ENCODE data around the gene AMPH.

Gene AMPH

DNA sequence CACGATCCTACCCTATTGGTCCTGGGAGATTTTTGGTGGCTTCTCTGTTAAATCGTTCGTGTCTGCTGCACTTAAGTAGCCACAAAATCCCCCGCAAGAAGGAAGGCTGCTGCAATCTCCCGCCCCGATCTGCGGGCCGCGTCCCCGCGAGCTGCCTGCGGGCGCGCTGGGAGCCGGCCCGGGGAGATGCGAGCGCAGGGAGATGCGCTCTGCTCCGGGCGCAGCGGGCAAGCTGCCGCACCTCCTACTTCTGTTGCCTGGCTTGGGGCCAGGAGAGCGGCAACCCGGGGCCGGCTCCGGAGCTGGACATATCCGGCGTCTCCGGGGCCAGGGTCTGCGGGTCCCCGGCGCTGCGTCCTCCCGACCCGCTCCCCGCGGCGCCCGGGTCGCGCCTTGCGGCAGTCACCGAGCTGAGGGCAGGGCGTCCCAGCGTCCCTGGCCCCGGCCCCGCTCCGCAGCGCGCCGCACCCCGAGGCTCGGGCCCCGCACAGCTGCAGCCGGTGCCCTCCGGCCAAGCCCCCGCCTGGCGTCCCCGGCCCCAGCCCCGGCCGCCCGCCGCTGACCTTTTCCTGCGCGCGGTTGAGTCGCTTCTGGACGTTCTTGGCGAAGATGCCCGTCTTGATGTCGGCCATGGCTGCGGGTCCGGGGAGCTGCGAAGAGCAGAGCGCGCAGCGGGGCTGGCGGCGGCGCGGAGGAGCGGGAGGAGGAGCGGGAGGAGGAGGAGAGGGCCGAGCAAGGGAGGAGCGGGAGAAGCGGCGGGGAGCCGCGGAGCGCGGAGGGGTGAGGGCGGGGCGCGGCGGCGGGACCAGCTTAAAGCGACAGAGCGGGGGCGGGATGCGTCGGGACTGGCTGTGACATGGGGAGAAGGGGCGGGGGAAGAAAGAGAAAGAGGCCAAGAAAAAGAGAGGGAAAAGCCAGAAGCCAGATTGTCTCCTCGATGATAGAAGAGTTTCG is at the start of gene AMPH:
Gene AMPH (minus strand): TSS at position 654 of the 954 bp plus-strand sequence. CDS start 22 bp downstream, at position 632.
- DNase-seq (ENCODE audit: low read depth): no peak

DNA sequence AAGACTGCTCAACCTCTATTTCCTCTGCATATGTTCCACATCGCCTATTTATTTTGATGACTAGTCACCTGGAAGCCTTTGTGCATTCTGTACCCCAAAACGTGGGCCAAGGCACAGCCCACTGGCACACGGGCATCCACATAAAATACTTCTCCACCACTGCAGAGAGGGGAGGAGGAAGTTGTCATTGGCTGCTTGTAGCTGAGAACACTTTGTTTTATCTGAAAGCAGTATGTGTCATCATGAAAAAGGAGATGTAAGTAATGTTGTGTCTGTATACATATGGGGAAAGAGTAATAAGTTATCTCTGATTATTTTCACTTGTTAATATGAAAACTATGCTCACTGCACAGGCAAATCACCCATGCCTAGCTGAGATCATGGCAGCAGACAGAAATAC is 48.2 kb upstream of the AMPH start:
- DNase-seq (ENCODE audit: low read depth): no peak

DNA sequence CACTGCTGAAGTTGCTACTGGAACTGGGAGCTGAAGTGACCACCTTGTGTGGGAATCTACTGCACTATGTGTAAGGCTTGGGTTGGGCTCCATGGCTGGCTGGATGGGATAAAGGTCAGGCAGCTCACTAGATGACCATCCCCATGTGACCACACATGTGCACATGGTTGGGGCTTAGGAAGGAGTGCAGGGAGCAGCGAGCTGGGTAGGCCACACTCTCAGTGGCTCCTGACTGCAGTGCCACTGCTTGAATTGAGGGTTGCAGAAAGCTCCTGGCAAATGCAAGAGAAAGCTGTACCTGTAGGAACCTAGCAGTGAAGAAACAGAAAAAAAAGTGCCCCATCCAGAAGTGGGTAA is 47.5 kb upstream of the AMPH start:
- no peak for DNase-seq (ENCODE audit: low read depth)

DNA sequence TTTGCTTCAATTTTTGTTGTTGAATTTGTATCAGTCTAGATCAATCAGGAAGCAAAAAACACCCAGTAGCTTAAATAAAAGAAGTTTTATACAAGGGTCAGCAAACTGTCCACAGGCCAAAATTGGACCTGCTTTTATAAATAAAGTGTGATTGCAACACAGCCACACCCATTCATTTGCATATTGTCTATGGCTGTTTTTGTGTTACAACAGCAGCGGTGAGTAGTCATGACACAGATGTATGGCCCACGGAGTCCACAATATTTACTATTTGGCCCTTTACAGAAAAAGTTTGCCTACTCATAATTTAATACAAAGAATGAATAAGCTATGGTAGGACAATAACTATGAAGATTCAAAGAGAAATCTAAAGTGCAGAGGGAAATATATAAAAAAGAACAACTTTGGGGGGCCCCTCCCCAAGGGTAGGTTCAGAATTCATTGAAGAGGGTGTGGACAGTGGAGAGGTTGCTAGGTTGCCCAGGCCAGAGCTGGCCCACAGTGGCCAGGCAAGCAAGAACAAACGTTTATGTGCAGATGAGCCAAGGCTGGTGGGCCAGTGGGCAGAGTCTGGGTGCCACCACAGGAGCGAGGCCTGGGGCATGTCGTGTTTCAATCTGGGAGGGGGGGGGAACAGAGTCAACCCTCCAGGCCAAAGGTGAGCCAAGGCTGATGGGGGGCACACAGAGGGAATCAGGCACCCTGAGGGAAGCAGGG is 47.0 kb upstream of the AMPH start:
- DNase-seq (ENCODE audit: low read depth): no peak

DNA sequence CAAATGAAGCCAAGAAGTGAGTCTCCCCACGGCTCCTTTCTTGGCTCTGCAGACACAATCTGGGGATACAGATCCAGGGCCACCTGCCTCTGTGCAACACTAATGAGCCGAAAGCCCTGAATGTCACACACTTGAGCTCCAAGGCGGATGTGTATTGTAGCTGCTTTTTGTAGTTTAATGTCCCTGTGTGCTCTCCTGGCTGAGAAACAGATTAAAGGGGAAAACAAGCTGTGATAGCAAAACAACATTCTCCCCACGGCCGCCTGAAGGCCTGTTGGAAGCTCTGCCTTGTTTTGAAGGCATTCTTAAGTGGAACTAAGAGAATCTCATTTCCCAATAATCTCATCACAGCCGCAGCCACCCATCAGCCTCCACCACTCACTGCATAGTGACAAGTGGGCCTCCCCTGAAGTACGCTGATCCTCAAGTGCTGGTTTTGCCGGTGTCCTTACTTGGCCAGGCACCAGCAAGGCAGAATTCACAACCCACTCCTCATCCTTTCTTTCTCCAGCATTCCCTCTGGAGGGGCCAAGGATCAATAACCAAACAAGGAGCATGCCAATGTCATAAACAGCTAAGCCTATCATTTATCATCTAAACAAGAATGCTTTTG is 44.4 kb upstream of the AMPH start:
- DNase-seq (ENCODE audit: low read depth): no peak

DNA sequence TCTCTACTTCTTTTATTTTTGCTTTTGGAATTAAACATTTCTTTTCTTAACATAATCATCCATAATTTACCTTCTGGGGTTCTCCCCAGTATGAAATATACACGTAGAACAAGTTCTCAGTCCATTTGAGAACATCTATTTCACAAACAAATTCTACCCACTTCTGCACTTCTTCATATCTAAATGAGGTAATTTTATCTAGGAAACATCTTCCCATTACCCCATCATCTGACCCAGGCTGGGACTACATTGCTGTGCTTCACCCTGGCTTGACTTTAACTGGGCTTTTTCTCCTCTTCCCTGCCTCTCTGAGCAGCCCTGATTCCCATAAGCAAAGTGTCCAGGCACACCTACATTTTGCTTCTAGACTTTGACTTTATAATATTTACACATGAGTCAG is 43.3 kb upstream of the AMPH start:
- no peak for DNase-seq (ENCODE audit: low read depth)

DNA sequence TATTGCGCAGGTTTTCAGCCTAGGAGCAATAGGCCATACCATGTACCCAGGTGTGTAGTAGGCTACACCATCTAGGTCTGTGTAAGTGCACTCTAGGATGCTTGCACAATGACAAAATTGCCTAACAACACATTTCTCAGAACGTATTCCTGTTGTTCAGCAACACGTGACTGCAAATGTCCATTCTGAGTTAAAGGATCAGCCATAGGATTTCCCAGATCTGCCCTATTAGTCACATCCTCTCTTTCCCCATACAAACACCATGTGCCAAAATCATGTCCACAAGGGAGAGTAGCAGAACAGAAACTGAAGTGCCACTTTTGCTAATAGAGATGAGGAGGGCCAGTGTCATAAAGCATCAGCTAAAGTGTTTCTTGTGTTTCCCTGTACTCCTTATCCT is 42.6 kb upstream of the AMPH start:
- no peak for DNase-seq (ENCODE audit: low read depth)

DNA sequence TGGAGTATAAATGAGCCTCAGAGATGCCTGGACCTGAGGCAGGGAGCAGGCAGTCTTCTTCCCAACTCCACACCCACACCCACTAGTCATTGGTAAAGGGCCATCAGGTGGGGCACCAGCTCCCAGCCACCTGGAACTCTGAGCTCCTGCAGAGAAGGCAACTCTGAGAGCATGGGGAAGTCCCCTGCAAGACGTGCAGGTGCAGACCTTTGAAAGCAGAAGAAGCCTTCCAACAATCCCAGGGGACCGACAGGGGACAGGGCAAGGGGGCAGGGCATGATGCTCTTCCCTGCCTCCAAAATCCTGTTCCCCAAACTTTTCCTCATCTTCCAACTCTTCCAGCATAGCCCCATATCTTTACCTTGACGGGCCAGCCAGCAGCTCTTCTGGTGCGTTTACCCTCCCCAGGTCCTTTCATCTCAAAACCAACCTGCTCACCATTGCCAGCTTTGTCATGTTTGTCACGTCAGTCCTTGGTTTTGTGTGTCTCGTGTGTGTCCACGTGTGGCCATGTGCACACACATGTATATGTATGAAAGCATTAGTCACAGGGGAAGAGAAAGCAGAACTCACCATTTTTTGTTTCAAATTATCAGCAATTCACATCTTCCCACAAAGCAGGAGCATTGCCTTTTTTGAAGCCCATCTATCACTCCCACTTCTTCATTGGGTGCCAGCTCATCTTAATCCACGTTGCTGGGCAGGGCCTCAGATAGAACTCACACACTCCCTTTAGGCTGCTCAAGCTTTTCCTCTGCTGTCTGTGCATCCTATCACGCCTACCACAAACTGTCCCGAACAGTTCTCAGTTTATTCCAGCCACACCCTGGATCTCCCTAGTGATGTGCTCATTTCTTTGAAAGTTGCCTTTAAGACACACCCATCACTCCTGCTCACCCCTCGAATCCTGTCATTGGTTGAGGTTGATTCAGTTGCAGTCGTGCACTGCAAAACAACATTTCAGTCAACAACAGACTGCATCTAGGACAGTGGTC is 41.0 kb upstream of the AMPH start:
- no peak for DNase-seq (ENCODE audit: low read depth)

DNA sequence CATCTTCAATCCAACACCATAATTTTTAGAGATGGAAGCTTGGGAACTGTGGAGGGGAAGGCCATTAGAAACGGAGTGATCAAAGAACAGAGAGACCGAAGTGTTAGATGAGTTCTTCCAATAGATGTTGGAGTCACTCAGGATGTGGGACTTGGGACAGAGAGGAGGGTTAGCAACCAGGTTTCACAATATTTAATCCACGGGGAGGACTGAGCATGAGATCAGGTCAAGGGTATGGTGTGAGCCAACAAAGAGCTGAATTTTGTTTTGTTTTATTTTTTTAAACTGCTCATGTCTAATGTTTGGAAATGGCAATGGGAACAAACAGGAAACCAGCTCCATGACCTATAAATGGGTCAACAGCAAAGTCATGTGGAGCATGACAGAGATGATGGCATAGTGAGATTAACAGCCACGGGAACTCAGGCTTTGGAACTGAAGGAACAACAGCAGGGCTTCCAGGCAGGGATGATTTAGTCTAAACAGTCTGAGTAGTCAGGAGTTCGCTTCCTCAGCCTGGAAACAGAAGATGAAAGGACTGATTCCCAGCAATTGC is 38.9 kb upstream of the AMPH start:
- no peak for DNase-seq (ENCODE audit: low read depth)

DNA sequence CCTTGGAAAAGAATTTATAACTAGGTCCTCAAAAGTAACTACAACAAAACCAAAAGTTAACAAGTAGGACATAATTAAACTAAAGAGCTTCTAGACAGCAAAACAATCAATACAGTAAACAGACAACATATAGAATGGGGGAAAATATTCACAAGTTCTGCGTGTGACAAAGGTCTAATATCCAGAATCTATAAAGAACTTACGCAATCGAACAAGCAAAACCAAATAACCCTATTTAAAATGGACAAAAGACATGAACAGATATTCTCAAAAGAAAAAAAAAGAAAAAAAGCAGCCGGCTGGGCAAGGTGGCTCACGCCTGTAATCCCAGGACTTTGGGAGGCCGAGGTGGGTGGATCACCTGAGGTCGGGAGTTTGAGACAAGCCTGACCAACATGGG is 33.8 kb upstream of the AMPH start:
- DNase-seq (ENCODE audit: low read depth): no peak

DNA sequence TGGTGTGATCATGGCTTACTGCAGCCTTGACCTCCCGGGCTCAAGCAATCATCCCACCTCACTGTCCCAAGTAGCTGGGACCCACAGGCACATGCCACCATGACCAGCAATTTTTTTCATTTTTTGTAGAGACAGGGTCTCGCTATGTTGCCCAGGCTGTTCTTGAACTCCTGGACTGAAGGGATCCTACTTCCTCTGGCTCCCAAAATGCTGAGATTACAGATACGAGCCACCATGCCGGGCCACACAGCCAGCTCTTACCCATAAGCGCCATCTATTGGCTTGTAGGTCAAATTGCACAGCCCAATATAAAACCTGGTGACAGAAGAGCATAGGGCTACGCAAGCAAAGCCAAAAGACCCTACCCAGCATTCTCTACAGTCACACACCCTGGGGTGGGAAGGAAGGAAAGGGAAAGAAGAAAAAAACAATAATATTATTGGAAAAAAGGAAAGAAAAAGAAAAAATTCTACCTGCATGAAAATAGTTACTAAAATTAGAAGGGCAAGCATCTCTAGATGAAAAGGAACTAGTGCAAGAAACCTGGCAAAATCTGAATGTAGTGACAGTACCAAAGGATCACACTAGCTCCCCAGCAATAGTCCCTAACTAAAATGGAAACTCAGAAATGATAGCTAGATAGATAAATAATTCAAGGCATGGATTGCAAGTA is 29.4 kb upstream of the AMPH start:
- no peak for DNase-seq (ENCODE audit: low read depth)

DNA sequence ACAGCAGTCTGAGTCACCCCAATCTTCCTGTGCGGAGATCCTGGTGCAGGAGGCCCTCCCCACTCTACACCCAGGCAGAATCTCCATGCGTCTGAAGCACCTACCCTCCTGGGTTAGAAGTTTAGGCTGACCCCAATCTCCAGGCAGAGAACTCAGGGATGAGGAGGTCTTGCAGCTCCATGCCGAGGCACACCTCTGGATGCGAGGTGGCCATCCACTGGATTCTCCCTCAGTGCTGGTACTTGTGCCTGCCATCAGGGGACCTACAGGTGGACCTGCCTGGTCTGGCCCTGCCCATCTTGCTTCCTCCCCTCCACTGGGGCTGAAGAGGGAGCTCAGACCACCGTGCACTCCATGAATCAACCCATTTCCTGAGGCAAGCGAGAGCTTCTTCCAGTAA is 28.8 kb upstream of the AMPH start:
- DNase-seq (ENCODE audit: low read depth): no peak

DNA sequence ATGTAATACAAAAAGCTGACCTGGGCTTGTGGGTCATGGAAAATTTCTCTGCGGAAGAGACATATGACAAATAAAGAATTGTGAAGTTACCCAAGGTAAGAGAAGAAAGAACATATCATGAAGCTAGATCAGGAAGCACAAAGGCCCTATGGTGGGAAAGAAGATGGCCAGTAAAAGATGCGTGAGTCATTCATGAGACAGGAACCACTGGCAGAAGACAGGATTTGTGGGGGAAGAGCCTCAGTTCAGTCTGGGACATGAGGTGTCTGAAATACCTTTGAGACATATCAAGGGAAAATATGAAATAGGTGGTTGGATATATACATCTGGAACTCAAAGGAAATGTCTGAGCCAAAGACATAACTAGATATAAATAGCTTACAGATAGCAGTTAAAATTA is 27.7 kb upstream of the AMPH start:
- DNase-seq (ENCODE audit: low read depth): no peak

DNA sequence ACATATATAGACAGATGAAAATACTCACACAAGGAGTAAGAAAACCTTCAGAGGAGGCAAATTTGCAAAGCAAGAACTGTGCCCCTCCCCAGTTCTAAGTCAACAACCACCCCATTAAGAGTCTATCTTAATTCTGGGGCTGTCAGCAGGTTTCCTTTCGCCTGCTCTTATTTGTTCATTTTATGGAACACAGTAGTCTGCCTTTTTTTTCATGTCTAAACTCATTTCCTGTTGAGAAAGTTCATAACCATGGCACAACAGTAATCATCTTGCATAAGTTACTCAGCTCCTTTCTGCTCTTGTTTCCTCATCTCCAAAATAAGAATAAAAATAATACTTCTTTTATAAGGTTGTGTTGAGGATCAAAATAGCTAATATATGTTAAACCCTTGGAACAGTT is 25.8 kb upstream of the AMPH start:
- DNase-seq (ENCODE audit: low read depth): no peak

DNA sequence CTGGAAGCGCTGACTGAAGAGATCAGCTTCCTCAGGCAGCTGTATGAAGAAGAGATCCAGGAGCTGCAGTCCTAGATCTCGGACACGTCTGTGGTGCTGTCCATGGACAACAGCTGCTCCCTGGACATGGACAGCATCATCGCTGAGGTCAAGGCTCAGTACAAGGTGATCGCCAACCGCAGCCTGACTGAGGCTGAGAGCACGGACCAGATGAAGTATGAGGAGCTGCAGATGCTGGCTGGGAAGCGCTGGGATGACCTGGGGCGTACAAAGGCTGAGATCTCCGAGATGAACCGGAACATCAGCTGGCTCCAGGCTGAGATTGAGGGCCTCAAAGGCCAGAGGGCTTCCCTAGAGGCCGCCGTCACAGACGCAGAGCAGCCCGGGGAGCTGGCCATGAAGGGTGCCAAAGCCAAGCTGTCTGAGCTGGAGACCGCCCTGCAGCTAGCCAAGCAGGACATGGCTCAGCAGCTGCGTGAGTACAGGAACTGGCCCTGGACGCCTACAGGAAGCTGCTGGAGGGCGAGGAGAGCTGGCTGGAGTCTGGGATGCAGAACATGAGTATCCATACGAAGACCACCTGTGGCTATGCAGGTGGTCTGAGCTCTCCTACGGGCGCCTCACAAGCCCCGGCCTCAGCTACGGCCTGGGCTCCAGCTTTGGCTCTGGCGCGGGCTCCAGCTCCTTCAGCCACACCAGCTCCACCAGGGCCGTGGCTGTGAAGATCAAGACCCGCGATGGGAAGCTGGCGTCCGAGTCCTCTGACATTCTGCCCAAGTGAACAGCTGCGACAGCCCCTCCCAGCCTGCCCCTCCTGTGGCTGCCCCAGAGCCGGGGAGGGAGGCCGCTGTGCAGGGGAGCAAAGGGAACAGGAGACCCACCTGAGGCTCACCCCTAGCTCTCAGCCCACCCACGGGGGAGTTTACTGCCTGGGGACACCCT is 24.9 kb upstream of the AMPH start:
- no peak for DNase-seq (ENCODE audit: low read depth)

DNA sequence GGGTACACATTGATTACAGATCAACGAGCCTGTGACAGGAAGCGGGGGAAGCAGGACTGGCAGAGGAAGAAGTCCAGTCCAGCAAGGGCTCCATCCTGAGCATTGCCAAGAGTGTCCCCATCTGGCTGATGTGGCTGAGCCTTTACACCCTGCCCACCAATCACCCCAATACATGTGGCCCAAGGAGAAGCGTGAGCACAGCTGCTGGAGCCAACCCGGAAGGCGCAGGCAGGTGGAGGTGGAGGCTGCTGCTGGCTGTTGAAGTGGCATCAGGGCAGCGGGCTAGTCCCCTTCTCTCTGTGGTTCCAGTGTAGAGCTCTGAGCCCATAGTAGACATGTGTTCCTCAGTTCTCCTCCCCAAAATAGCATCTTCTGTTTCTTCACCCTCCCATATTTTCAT is 6.8 kb upstream of the AMPH start:
- DNase-seq (ENCODE audit: low read depth): no peak

DNA sequence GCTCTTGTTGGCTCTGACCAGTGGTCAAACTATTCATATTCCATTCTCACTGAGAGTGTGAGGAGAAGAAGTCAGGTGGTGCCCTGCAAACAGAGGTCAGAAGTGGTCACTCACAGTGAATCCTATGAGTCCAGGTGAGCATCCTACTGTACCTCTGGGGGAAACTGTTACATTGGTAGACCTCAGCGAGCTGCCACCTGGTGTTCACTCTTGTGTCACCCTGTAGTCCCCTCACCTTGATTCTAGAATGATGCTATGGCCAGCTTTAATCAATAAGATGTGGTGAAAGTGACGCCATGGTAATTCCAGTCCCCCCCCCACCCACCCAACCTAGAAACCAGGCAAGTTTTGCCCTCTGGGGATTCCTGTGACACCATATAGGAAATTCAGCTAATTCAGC is 1.2 kb upstream of the AMPH start:
- no peak for DNase-seq (ENCODE audit: low read depth)

DNA sequence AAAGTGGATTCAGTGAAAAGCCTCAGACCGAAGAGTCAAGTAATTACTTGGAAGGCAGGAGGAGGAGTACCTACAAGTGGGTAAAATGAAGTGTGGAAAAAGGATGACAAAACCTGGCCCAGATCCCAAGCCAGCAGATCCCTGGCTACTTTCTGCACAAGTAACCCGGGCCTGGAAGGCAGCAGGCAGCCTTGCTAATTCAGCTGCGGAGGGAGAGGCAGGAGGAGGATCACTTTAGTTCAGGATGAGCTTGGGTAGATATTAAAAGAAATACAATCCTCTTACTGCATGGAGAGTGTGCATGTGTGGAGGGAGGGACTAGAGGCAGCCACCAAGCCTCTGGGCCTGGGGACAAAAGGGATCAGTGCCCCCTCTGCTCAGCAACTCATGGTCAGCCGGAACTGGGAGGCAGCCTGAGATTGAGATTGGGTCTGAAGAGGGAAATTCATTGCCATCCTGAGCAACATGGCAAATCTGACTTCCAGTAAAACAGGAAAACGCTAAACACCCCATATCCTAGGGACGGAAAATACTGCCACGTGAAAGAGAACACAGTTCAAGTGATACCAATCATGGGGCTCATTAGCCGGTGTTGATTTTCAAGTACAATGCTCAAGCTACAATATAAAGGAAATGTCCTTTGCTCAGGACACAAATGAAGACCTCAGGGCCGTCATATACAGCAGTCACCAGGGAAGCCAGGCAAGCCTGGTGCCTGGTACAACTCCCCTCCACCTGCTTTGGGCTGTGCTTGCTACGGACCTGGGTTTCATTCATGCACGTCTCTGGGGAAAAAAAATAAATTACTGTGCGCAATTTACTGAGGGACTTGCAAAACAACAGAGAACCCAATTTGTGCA is 1.3 kb downstream of the AMPH start:
- DNase-seq (ENCODE audit: low read depth): no peak
